ENCODE measurements around the gene CFAP97.

DNA sequence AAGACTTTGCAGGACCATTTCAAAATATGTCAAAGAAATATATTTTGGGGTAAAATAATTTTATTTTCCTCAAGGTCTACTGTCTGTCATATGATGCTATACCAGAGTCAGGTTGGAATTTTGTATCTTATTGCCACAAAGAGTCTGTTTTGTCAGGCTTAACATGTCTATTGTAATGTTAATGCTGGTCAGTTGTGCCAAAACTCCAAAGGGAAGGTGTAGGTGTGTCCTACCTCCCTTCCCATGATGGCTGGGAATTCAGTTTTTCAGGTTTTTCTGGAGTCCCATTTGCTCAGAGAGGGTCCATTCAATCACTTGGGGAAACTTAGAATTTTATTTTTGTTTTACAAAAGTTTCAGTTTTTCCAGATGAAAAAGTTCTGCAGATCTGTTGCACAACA lies 94.1 kb downstream of the CFAP97 start:
- TF ChIP-seq POLR2AphosphoS5 (IDR thresholded peaks at IDR 0.05; ENCODE audit: borderline replicate concordance, low read depth, low read length): no peak
- TF ChIP-seq EZH2 (IDR thresholded peaks at IDR 0.05): no peak
